Stimulated activated CD4-positive, alpha-beta T cell treated with anti-CD3 and anti-CD28 coated beads, Interleukin-1b, Interleukin-23, amount 100 ng/mL, for 24 hours (primary cell): Measurements from ENCODE around the gene NHSL1.

Experiments used
- DNase-seq, 4 experiments: peaks; one replicate each; pipeline ENCODE4 v3.0.0-alpha.2; 2020; ENCODE audit warnings: low read depth in 4 of 4, low spot score in 1 of 4

The NHSL1 gene

DNA sequence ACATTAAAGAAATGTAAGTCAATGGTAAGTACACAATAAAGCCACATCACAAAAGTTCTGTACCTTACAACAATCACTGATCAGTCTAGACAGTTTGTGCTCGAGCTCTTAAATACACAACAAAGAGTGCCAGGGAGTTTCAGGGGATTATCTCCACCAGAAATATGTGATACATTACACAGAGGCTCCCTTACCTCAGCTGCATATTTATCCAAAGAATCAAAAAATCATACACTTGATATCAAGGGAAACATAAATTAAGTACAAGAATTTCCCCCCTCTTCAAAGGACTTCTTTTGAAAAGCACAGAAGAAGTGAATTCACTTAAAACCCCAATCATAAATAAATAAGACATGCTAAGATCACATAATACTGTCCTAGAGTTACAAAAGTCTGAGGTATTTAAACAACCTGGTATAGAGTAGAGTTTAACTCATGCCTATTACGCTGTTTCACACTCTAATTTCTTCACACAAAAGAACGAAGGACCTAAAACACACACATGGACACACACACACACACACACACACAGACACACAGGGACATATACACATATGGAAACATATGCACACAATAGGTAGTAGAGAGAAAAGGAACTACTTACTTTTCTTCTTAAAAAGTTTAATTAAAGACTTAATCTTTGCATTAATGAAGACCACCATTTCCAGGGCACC is 528 bp downstream of the NHSL1 start:
- DNase-seq: no peak

DNA sequence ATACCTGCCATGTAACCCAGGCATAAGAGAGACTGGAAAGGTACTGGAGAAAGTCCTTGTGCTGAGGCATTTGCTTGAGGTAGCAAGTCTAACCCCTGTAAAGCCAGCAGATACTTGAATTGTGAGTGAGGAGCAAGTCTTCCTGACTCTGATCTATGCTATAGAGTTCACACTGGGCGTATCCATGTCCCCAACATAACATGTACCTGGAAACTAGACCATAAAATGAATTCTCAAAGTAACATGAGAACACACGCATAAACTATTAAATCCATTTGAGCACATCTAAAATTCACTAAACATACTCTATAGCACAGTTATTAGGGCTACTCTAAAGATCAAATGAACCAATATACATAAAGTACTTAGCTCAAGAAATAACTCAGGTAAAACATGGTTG is 2.0 kb downstream of the NHSL1 start:
- DNase-seq: no peak

DNA sequence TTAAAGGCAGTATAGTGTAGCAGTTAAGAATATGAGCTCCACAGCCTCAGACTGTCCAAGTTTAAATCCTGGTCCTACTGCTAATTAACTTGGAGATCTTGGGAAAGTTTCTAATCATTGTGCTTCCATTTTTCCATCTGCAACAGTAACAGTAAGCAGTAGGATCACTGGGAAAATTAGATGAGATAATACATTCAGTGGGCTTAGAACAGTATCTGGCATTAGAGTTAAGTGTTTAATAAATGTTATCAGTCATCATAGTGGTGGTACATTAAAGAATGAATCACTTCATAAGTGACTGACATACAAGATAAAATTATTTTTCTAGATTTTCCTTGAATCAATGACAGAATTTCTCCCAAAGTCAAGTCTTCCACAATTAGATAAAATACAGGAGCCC is 5.0 kb downstream of the NHSL1 start:
- DNase-seq: no peak

DNA sequence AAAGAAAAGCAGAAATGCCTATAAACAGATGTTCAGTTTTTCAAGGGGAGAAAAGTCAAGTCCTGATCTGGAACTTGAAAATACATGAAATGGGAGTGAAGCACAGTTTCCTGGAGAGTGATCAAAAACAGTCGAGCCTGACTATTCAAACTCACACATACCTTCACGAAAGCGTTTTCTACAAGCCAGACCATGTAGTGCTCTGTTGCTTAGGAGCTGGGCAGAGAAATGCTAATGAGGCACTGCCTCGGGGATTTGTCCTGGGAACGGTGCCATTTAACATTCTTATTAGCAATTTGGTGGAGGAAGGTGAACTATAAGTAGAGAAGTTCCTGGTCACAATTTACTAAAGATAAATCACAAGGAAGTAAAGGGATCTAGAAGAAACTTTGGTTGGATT is 5.9 kb downstream of the NHSL1 start:
- DNase-seq: no peak

DNA sequence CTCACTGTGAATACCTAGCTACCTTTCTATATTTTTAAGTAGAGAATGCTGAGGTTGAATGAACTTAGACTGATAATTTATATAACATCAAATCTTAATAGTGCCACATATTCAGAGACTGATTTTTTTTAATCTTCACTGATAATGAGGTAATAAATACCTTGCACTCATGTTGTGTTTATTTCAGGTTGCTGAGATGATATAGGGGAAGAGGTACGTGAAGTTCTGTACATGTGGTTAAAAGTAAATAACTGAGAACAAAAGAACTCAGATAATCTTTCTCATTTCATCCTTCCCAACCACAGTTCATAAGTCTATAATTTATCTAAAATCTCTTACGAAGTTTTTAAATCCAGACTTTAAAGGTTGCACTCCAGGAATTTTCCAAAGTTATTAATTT is 6.4 kb downstream of the NHSL1 start:
- DNase-seq: no peak

DNA sequence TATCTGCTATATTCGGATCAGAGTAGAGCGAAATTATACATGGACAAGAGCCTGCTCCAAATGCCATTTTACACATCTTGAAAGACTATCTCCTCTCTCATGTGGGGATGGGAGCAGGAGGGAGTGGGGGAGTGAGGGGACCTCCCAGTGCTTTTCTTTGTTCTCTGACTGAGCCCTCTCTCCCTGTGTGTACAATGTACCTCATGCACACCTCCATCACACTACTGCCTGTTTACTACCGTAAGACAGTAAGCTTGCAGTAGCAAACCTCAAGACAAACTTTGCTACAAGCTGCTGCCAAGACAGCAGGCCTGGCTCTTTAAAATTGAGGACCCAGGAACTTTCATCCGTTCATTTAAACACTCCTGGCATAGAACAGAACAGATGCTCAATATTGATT is 7.2 kb downstream of the NHSL1 start:
- no peak for DNase-seq

DNA sequence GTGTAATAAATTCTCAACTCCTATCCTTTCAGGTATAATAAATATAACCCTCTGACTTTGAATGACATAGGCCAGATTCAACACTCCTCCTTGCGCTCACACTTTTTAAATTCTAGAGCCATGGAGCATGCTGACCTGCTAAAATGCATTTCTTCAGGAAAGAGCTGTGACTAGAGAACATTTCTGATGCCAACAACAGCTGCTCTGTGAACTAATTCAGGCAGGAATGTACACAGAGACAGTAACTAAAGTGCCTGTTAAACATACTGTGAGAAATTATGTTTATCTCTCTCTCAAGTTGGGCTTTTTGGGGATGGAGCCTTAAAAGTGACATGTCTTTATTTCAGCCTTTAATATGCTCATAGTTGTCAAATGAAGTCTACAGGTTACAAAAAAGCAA is 8.3 kb downstream of the NHSL1 start:
- DNase-seq: no peak

DNA sequence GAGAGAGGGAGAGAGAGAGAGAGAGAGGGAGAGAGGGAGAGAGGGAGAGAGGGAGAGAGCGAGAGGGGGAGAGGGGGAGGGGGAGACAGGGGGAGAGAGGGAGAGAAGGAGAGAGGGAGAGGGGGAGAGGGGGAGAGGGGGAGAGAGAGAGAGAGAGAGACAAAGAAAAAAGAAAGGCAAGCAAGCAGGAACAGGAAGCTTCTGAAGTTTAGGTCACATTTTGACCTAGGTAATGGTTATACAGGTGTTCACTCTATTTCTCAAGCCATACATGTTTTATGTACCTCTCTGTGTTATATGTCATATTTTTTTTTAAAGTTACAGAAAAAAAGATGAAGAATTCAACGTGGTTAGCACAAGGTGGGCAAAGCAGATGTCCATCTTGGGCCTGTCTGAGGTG is 9.4 kb downstream of the NHSL1 start:
- DNase-seq: no peak

DNA sequence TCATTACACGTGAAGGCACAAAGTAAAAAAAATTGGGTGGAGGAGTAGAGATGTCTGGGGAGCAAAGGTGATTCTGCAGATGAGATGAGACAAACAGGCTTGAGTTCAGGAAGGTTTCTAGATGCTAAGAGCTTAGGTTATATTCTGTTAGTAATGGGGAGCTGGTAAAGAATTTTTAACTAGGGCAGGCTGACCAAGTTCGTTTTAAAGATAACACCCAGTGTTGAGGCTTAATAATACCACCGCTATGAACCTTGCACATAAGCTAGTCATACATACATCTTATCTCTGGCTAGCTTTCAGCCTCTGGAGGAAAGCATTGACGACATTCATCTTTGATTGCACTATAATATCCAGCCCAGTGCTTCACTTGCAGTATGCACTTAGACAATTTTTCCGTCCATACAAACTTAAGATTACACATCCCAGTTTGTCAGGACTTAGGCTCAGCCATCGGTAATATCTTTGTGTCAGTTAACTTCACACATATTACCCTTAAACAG is 12.1 kb downstream of the NHSL1 start:
- DNase-seq: no peak

DNA sequence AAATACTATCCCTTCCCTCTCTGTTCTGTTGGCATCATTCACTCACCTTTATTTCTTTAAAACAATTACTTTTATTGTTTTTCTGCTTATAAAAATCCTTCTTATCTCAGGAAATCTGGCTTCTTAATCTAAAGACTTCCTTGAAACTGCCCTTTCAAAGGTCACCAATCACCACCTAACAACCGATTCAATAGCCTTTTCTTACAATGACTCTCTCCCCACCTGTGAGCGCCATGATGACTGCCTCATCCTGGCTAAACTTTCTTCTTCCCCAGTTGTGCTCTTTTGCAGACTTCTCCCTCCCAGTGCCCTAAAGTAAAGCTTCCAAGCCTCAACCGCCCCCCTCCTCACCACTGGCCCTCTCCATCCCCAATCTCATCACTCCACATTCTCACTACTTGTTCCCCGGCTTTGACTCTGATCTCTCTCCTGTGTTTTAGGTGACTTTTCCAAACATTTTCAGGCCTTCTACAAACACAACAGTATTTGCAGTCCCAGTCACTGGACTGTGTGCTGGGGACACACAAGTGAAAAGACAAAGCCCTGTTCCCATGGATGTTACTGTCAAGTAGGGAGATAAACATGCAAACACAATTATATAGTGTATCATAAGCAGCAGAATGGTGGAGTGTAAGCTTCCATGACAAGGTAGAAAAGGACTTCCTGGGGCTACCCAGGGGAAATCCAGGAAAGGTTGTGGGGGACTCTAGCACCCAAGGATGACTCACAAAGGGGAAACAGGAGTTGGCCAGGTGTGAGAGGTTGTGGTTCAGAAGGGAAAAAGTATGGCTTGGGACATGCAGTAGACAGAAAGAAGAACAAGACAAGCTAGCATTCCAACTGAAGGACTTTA is 12.8 kb downstream of the NHSL1 start:
- DNase-seq: no peak

DNA sequence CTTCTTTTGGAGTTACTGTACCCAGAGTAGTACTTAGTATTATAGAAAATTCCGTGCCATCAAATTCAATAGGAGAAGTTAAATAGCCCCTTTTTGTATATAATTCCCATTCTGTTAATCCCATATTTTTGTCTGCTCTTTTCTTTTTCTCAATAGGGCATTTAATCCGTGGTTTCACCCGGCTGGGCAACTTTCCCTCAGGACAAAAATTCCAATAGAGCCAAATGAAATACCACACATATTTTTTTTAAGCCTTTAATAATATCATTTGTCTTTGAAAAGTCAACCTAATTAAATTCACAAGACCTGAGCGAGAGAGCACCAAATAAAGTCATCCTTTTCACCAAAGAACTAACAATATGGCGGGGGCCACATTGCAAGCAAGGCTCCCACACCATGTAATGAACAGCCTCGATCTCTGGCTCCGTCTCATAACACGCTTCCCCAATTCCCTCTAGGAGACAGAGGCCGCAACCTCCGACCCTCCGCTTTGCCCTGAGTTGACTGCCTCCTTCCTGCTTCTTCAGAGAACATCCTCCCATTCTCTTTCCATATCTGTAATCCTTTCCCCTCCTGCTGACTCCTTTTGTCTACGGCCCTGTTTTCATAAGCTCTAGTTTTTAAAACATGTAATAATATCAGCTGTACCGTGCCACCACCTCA is 13.6 kb downstream of the NHSL1 start:
- no peak for DNase-seq

DNA sequence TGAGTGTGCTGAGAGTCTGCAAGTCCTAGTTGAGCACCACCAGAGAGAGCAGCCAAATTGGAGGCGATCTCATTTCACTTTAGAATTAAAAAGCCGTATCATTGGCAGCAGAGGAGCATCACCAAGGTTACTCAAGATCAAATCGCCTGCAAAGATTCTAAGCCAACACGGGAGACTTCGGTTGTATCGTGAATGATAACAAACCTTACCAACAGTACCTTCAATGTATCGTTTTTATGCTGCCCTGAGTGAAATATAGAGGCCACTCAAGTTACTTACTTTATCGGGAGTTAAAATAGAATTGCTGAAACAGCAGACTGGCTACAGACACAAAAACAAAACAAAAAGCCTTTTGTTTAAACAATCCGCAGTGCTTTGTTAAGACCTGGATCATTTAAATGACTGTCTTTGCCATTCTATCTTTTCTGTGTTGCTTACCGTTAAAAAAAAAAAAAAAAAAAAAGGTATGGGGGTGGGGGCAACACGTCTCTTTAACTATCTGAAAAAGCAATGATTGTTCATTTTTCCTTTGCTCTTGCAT is 14.2 kb downstream of the NHSL1 start:
- DNase-seq: no peak

DNA sequence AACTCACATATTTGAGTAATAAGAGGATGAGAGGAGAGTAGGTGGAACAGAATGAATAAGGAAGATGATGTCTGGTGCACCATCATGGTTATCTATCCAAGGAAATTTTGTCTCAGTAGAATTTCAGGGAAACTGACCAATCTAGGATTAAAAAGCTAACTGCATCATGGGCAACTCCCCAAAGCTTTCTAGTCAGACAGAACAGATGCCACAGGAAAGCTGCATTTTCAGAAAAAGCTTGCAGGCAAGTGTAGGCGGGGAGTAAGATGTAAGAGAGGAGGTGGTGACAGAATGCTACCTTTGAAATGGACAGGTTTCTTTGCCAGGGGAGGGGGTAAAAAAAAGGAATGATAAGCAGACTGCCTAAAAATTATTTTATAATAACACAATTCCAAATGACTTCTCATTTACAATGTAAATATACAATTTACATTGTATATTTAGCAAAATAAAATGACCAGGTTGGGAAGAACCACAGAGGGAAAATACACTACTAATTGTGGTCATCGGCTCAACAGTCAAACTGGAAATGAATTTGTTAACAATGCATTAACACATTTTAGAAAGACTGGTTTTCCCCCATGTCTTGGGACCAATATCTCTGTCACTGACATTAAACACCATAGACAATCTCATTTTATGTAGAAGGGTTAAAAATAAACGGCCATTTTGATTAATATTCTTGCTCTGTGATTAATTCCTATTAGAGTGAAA is 15.1 kb downstream of the NHSL1 start:
- no peak for DNase-seq

DNA sequence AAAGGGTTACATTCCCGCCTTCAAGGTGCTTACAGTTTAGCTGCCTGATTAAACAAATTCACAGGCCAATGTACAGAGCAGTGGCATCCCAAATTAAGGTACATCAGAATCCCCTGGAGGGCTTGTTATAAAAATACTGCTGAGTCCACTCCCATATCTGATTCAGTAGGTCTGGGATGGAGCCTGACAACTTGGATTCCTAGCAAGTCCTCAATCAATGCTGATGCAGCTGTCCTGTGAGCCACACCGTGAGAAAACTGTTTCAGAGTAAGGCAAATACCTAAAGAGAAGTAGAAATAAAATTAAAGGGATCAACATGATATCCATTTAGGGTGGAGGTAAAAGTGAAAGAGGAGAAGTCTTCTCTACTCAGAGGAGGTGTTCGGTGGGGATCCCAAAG is 16.5 kb downstream of the NHSL1 start:
- DNase-seq: no peak

DNA sequence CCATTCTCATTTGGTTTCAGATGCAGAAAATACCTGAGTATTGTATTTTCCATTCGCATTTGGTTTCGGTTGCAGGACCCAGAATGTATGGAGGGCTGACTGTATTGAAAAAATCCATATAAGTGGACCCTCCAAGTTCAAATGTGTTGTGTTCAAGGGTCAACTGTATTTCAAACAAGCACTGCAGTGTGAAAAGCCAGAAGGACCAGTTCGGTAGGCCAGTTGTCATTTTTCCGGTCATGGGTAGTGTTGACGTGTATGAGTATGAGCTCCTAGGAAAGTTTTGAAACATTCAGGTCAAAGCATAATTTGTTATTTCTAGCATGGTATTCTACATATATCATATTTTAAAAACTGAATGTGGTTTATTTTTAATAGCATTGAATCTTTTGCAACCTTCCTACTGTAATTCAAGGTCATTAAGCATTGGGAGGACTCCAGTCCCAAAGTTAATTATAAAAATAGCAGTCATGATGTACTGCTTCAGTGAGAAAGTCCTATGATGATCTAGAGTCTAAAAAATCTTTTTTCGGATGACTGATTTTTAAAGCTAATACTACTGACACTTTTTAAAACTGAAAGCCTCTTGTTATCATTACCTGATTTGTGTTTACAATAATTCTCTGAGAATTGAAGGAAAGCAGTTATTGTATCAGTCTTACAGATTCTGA is 18.9 kb downstream of the NHSL1 start:
- no peak for DNase-seq

DNA sequence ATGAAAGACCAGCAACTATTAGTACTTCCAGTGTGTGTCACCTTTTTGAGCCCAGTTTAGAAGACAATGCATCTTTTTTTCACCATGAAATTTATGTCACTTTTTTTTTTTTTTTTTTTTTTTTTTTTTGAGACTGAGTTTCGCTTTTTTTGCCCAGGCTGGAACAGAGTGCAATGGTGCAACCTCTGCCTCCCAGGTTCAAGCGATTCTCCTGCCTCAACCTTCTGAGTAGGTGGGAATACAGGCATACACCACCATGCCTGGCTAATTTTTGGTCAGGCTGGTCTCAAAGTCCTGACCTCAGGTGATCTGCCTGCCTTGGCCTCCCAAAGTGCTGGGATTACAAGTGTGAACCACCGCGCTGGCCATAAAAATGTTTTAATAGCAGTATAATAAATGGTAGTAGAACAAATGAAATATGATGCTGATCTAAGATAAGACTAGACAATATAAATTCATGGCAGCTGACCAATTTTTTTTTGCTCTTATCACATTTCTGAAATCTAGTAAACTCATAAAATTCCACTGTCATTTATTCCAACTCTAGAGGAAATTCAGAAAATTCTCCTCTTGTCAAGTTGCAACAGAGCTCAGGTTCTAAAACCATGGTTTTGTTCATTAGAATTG is 21.3 kb downstream of the NHSL1 start:
- DNase-seq: no peak

DNA sequence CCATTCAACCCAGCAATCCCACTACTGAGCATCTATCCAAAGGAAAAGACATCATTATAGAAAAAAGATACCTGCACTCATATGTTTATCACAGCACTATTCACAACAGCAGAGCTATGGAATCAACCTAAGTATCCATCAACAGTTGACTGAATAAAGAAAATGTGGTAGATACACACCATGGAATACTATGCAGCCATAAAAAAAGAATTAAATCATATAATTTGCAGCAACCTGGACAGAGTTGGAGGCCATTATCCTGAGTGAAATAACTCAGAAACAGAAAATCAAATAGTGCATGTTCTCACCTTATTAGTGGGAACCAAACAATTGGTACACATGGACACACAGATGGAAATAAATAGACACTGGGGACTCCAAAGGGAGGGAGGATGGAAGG is 23.2 kb downstream of the NHSL1 start:
- no peak for DNase-seq

DNA sequence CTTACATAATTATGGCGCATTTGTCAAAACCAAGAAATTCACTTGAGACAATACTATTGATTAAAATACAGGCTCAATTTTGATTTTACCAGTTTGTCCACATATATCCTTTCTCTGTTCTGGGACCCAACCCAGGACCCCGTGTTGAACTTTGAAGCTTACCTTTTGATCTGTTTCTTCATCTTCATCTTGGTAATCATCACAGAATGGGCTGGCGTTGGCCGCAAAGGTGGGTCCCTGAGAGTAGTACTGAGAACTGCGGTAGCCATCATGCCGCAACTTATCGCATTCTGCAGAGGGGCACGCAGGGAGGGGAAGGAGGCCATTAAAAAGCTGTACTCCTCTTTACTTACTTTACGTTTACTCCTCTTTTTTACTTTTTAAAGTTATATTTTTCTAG is 26.1 kb downstream of the NHSL1 start:
- DNase-seq: no peak

DNA sequence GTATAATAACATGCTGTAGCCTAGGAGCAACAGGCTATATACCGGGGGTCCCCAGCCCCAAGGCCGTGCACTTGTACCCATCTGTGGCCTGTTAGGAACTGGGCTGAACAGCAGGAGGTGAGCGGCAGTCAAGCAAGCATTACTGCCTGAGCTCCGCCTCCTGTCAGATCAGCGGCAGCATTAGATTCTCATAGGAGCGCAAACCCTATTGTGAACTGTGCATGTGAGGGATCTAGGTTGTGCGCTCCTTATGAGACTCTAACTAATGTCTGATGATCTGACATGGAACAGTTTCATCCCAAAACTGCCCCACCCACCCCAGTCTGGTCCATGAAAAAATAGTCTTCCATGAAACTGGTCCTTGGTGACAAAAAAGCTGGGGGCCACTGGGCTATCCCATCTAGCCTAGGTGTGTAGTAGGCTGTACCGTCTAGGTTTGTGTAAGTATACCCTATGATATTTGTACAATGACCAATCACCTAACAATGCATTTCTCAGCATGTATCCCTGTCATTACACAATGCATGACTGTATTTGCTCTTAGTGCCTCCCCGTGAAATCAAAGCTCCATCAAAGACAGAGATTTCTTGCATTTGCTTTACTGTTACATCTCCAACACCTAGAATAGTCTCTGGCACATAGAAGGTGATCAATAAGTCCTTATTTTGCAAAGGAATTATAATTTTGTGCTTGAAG is 30.8 kb downstream of the NHSL1 start:
- DNase-seq: no peak

DNA sequence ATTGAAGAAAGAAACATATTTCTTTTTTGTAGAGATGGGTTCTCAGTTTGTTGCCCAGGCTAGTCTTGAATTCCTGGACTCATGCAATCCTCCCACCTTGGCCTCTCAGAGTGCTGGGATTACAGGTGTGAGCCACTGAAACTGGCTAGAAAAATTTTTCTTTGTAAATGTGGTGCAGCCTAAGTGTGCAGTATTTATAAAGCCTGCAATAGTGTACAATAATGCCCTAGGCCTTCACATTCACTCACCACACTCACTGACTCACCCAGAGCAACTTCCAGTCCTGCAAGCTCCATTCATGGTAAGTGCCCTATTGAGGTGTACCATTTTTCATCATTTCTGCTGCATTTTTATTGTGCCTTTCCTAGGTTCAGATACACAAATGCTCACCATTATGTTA is 31.4 kb downstream of the NHSL1 start:
- DNase-seq: no peak
